A549 (cell line): ENCODE measurements around the gene ATP9B. TPM values are rescaled to one million over a fixed set of nuclear protein-coding genes. Genes with fewer than 3 reads are reported as not detected.

Experiments
- ATAC-seq, 2 experiments: fragments of 200-7000 bp in 1 of 2; fragments of >200 bp in 1 of 2; cut with Nextera tagmentation in 1 of 2; cut with Tn5 transposase in 1 of 2; 3 replicates each; pipeline versions ENCODE4 v1.8.0 to v1.9.1; 2018 to 2020; ENCODE audit warnings: mild to moderate bottlenecking in 1 of 2, moderate library complexity in 1 of 2
- CTCF ChIA-PET: fragments of 300-600 bp; sonication (Branson Sonifier 250); formaldehyde crosslinking; extraction: SDS; loops from one replicate; lab custom pipeline; 2021; ENCODE audit warnings: antibody characterized with exemption, inconsistent platforms; lab: Yijun Ruan, JAX
- POLR2A ChIA-PET: fragments of 350-600 bp; formaldehyde crosslinking; extraction: SDS; loops from one replicate; lab custom pipeline; 2021; ENCODE audit warnings: antibody characterized with exemption, inconsistent platforms; lab: Yijun Ruan, JAX
- DNase-seq, 2 experiments: peaks; one replicate each; pipeline versions ENCODE4 v3.0.0 to v3.0.0-alpha.2; 2011 to 2016; ENCODE audit warnings: low read depth in 1 of 2, low spot score in 1 of 2
- FAIRE-seq: peaks from 2 replicates; lab custom pipeline; 2011; peaks lifted over from hg19 to GRCh38; lab: Jason Lieb, UNC
- H3K27ac ChIP-seq, 2 experiments: fragments of >200 bp; sonication (Bioruptor Twin); formaldehyde crosslinking; 3 replicates each; pipeline ENCODE4 v1.5.1; 2016 to 2017
- H3K4me1 ChIP-seq: fragments of >200 bp; sonication (Bioruptor Twin); formaldehyde crosslinking; 3 replicates; pipeline ENCODE4 v1.6.1; 2016
- H3K4me2 ChIP-seq: fragments of >200 bp; sonication (Bioruptor Twin); formaldehyde crosslinking; 3 replicates; pipeline ENCODE4 v1.6.1; 2016
- H3K4me3 ChIP-seq: fragments of >200 bp; sonication (Bioruptor Twin); formaldehyde crosslinking; 3 replicates; pipeline ENCODE4 v1.5.1; 2016
- H3K9me3 ChIP-seq: fragments of >200 bp; sonication (Bioruptor Twin); formaldehyde crosslinking; 3 replicates; pipeline ENCODE4 v1.6.1; 2016
- CBX2 ChIP-seq: fragments of 200-600 bp; sonication (generic); IDR thresholded peaks from 2 replicates; pipeline ENCODE4 v1.6.1; 2016; ENCODE audit warnings: low read depth, mild to moderate bottlenecking, borderline replicate concordance
- CHD2 ChIP-seq: fragments of 150-350 bp; IDR thresholded peaks from 2 replicates; pipeline ENCODE4 v1.6.1; 2014; ENCODE audit warnings: low read length; ENCODE audit not compliant: partially characterized antibody
- EHF ChIP-seq: fragments of 250-450 bp; sonication (Bioruptor Pico); IDR thresholded peaks from 2 replicates; pipeline ENCODE4 v1.5.0; 2020; ENCODE audit warnings: mild to moderate bottlenecking
- EHMT2 ChIP-seq: fragments of 200-600 bp; sonication (generic); IDR thresholded peaks from 2 replicates; pipeline ENCODE4 v1.6.1; 2016; ENCODE audit warnings: antibody characterized with exemption, low read depth, mild to moderate bottlenecking, moderate library complexity
- ELK1 ChIP-seq: fragments of 150-350 bp; IDR thresholded peaks from 2 replicates; pipeline ENCODE4 v1.6.1; 2014; ENCODE audit warnings: low read depth, mild to moderate bottlenecking, low read length
- ESRRA ChIP-seq: fragments of 150-350 bp; IDR thresholded peaks from 2 replicates; pipeline ENCODE4 v1.6.1; 2014; ENCODE audit warnings: mild to moderate bottlenecking, low read length, borderline replicate concordance
- HDAC2 ChIP-seq: fragments of 200-600 bp; sonication (generic); IDR thresholded peaks from 2 replicates; pipeline ENCODE4 v1.6.1; 2016
- HES2 ChIP-seq: fragments of >200 bp; sonication (Bioruptor Twin); formaldehyde crosslinking; IDR thresholded peaks from 2 replicates; pipeline ENCODE4 v1.6.1; 2016
- HMGXB4 ChIP-seq: fragments of 250-450 bp; sonication (Bioruptor Pico); IDR thresholded peaks from 2 replicates; pipeline ENCODE4 v1.5.0; 2021; ENCODE audit warnings: mild to moderate bottlenecking, moderate library complexity, borderline replicate concordance
- HOXA7 ChIP-seq: fragments of 250-450 bp; sonication (Bioruptor Pico); IDR thresholded peaks from 2 replicates; pipeline ENCODE4 v1.5.0; 2020; ENCODE audit warnings: mild to moderate bottlenecking, moderate library complexity
- HOXB13 ChIP-seq: fragments of 250-450 bp; sonication (Bioruptor Pico); IDR thresholded peaks from 2 replicates; pipeline ENCODE4 v1.5.0; 2020; ENCODE audit warnings: low read depth, mild to moderate bottlenecking, moderate library complexity
- HOXB5 ChIP-seq: fragments of 250-450 bp; sonication (Bioruptor Pico); IDR thresholded peaks from 2 replicates; pipeline ENCODE4 v1.5.0; 2020; ENCODE audit warnings: mild to moderate bottlenecking, moderate library complexity
- JUNB ChIP-seq: fragments of >200 bp; sonication (Bioruptor Twin); formaldehyde crosslinking; IDR thresholded peaks from 2 replicates; pipeline ENCODE4 v1.6.1; 2016
- KDM5A ChIP-seq: fragments of 200-600 bp; sonication (generic); IDR thresholded peaks from 2 replicates; pipeline ENCODE4 v1.6.1; 2016; ENCODE audit warnings: antibody characterized with exemption, mild to moderate bottlenecking
- MAZ ChIP-seq: fragments of 150-350 bp; IDR thresholded peaks from 2 replicates; pipeline ENCODE4 v1.6.1; 2014; ENCODE audit warnings: antibody characterized with exemption, low read depth, low read length, borderline replicate concordance
- NFE2L2 ChIP-seq: fragments of 150-350 bp; conservative IDR thresholded peaks from 2 replicates; pipeline ENCODE4 v1.6.1; 2014; ENCODE audit warnings: low read length
- NR3C1 ChIP-seq: fragments of >200 bp; sonication (Bioruptor Twin); formaldehyde crosslinking; IDR thresholded peaks from 3 replicates; pipeline ENCODE4 v1.6.1; 2017
- RAD21 ChIP-seq, 2 experiments: fragments of >200 bp in 1 of 2; sonication (Bioruptor Twin) in 1 of 2; formaldehyde crosslinking in 1 of 2; IDR thresholded peaks in 1 of 2; conservative IDR thresholded peaks in 1 of 2; 2 replicates in 1 of 2; 3 replicates in 1 of 2; pipeline ENCODE4 v1.6.1; 2012 to 2018; ENCODE audit warnings: inconsistent platforms in 1 of 2
- RARB ChIP-seq: fragments of 250-450 bp; sonication (Bioruptor Pico); IDR thresholded peaks from 2 replicates; pipeline ENCODE4 v1.8.0; 2021; ENCODE audit warnings: mild to moderate bottlenecking, moderate library complexity
- RCOR1 ChIP-seq: fragments of 150-350 bp; IDR thresholded peaks from 2 replicates; pipeline ENCODE4 v1.6.1; 2014; ENCODE audit warnings: antibody characterized with exemption, low read length, low read depth
- SMC3 ChIP-seq: fragments of >200 bp; sonication (Bioruptor Twin); formaldehyde crosslinking; IDR thresholded peaks from 3 replicates; pipeline ENCODE4 v1.6.1; 2018; ENCODE audit warnings: inconsistent platforms
- TP53 ChIP-seq: fragments of 250-450 bp; sonication (Bioruptor Pico); IDR thresholded peaks from 2 replicates; pipeline ENCODE4 v1.5.0; 2021; ENCODE audit warnings: mild to moderate bottlenecking, moderate library complexity
- ZC3H11A ChIP-seq: fragments of 450-650 bp; IDR thresholded peaks from 2 replicates; pipeline ENCODE4 v1.6.1; 2014; ENCODE audit warnings: antibody characterized with exemption, mild to moderate bottlenecking
- ZFP36 ChIP-seq: fragments of 450-650 bp; IDR thresholded peaks from 2 replicates; pipeline ENCODE4 v1.6.1; 2014; ENCODE audit warnings: borderline replicate concordance; ENCODE audit not compliant: partially characterized antibody
- WGBS: methylation state at CpG from one replicate; pipeline ENCODE4 v1.1.6; 2017; ENCODE audit errors: missing lambda C conversion rate; 5-methylcytosine and 5-hydroxymethylcytosine counted together
- polyA plus RNA-seq, 4 experiments: library from polyadenylated mRNA; depleted of rRNA in 3 of 4; stranded (reverse); fragments of >200 nt; fragmentation: RNase III in 1 of 4; extraction: RNeasy Plus Mini Kit Qiagen cat#74134 plus additional on column Dnase treatment in 1 of 4; gene quantifications; 2 replicates in 3 of 4; 3 replicates in 1 of 4; pipeline ENCODE4 v1.2.3, GENCODE V29; 2011 to 2017
- TF ChIP-seq, protein P1 (sequence below): IDR thresholded peaks from 2 replicates; pipeline ENCODE4 v1.6.1; 2012; ENCODE audit warnings: low read depth, borderline replicate concordance

The ATP9B gene
- polyA plus RNA-seq, 2 of the 4 experiments (the other 2 are of a cell fraction): 22.6 to 35.7 TPM

GRCh38 chr18:79299711-79300110 is 230.5 kb downstream of the ATP9B start (continued):
- TF ChIP-seq HMGXB4 (CRISPR knock-in tag) (no peak), TP53 (CRISPR knock-in tag) (no peak), RARB (no peak), HOXB5 (no peak), HDAC2 (no peak), NR3C1 (no peak), MAZ (no peak)

DNA sequence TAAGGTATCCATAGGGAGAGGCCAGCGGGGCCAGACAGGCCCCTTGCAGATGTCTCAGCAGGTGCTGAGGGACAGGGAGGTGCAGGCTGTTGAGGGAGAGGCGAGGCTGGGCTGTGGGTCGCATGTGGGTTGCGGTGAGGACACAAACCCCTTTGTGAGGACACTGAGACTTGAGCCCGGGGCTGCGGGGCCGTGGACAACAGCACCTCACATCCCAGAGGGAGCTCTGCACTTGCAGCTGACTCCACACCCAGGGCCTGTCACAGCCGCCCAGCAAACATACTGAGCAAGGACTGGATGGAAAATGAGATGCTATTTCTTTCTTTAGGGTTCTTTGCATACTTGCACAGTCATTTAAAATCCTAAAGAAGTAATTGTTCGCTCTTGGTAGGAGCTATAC is 231.2 kb downstream of the ATP9B start:
- H3K4me3 ChIP-seq: no peak overlapping the region
- TF ChIP-seq NR3C1 (no peak), RCOR1 (no peak), EHMT2 (no peak), HES2 (no peak)
- TF ChIP-seq, all 56 proteins: peak for 0
- H3K9me3 ChIP-seq: no peaks in the 10 kb centered on the region
- no peak for DNase-seq
- FAIRE-seq: no peak
- CTCF ChIA-PET: no interaction called here
- no peaks in the 10 kb centered on the region for H3K4me1 ChIP-seq
- H3K27ac ChIP-seq: no peak overlapping the region
- WGBS: 91% methylated on average over 8 of the region's 9 CpGs
- no peak overlapping the region for H3K4me2 ChIP-seq
- ATAC-seq: no peak
- POLR2A ChIA-PET: no interaction called here

DNA sequence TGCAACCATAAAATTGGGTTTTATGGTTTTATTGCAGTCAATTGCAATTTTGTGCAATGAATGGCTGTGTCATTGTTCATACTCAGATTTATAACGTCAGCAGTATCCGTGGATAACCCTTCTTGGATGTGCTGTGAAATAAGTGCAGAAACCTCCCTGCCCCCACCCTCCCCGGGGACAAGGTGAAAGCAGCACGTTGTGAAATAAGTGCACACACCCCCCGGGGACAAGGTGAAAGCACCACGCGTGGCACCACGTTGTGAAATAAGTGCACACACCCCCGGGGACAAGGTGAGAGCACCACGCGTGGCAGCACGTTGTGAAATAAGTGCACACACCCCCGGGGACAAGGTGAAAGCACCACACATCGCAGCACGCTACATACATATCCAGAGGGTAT is 232.9 kb downstream of the ATP9B start:
- ATAC-seq (no peak), DNase-seq (no peak), FAIRE-seq (no peak)
- WGBS: 78% methylated on average over 15 of the region's 15 CpGs
- Histone ChIP-seq H3K4me2 (no peak overlapping the region), H3K4me1 (no peaks in the 10 kb centered on the region), H3K27ac (no peak overlapping the region), H3K9me3 (no peaks in the 10 kb centered on the region), H3K4me3 (no peak overlapping the region)
- CTCF ChIA-PET: interaction anchor here (1.1 kb wide), 1 partner anchor 10 kb away, joined by 3 read pairs; no protein-coding TSS in a partner anchor
- POLR2A ChIA-PET: no interaction called here
- TF ChIP-seq ZC3H11A: no peak
- TF ChIP-seq, protein P1, sequence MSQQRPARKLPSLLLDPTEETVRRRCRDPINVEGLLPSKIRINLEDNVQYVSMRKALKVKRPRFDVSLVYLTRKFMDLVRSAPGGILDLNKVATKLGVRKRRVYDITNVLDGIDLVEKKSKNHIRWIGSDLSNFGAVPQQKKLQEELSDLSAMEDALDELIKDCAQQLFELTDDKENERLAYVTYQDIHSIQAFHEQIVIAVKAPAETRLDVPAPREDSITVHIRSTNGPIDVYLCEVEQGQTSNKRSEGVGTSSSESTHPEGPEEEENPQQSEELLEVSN: no peak
- TF ChIP-seq ZFP36: no peak
- TF ChIP-seq, all 56 proteins: peak for 0

DNA sequence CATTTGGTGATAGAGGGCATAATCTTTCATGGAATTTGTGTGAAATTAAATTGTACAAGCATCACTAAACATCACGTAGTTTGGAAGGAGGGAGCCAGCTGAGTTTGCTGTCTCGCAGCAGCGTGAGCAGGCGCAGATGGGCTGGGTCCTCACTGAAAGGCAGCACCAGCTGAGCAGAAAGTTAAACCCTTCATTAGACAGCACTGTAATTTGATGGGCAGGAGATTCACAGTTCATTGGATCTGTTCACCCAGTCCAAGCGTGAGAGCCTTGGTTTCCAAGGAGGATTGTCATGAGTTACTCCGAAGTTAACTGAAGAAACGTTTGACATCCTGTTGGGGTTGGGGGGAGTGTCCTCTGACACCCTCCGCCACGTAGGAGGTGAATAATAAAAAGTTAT is 236.7 kb downstream of the ATP9B start:
- 90% methylated on average over 9 of the region's 9 CpGs for WGBS
- Histone ChIP-seq H3K27ac (no peak overlapping the region), H3K9me3 (no peaks in the 10 kb centered on the region), H3K4me2 (no peak overlapping the region), H3K4me3 (no peak overlapping the region), H3K4me1 (no peaks in the 10 kb centered on the region)
- ChIA-PET POLR2A (no interaction called here), CTCF (no interaction called here)
- FAIRE-seq (no peak), ATAC-seq (no peak), DNase-seq (no peak)
- TF ChIP-seq HOXA7 (CRISPR knock-in tag) (no peak), HMGXB4 (CRISPR knock-in tag) (no peak), JUNB (no peak), KDM5A (no peak), NFE2L2 (no peak), EHF (no peak), ZFP36 (no peak), ELK1 (no peak), CBX2 (no peak), RAD21 (conservative IDR thresholded peaks at IDR 0.05 in 1 of 2, IDR thresholded peaks at IDR 0.05 in 1 of 2) (no peak), SMC3 (no peak), ESRRA (no peak), HOXB13 (CRISPR knock-in tag) (no peak), CHD2 (no peak)
